AG10803 (cell line): ENCODE results near the gene YIF1A.

Source experiments
- DNase-seq: peaks from one replicate; pipeline ENCODE4 v3.0.0; 2010; ENCODE audit warnings: low read depth
- H3K4me3 ChIP-seq: 2 replicates; pipeline ENCODE4 v1.5.1; 2011; ENCODE audit warnings: mild to moderate bottlenecking, low read length, control low read depth
- TF ChIP-seq, protein P1 (sequence below): conservative IDR thresholded peaks from 2 replicates; pipeline ENCODE4 v1.5.1; 2011; ENCODE audit warnings: mild to moderate bottlenecking, low read length, control low read depth, inconsistent platforms

Gene YIF1A

DNA sequence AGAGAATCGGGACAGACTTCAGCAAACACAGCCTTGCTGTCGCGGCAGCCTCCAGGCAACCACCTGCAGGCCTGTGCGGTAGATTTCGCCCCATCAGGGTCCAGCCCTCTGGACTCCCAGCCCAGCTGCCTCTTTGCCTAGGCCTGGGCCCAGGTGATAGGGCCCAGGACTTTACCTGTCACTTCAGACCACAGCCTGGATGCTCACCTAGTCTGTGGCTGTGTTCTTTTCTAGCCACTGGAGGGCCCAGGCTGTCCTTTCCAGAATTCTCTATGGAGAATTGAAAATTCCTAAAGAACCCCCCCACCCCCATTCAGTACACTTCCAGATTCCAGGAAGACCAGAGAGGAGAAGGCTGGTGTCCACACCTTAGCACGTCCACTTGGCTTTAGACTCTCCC lies 51.1 kb downstream of the YIF1A start:
- no peak overlapping the region for H3K4me3 ChIP-seq
- no peak for DNase-seq
- TF ChIP-seq, protein P1, sequence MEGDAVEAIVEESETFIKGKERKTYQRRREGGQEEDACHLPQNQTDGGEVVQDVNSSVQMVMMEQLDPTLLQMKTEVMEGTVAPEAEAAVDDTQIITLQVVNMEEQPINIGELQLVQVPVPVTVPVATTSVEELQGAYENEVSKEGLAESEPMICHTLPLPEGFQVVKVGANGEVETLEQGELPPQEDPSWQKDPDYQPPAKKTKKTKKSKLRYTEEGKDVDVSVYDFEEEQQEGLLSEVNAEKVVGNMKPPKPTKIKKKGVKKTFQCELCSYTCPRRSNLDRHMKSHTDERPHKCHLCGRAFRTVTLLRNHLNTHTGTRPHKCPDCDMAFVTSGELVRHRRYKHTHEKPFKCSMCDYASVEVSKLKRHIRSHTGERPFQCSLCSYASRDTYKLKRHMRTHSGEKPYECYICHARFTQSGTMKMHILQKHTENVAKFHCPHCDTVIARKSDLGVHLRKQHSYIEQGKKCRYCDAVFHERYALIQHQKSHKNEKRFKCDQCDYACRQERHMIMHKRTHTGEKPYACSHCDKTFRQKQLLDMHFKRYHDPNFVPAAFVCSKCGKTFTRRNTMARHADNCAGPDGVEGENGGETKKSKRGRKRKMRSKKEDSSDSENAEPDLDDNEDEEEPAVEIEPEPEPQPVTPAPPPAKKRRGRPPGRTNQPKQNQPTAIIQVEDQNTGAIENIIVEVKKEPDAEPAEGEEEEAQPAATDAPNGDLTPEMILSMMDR: no peak

DNA sequence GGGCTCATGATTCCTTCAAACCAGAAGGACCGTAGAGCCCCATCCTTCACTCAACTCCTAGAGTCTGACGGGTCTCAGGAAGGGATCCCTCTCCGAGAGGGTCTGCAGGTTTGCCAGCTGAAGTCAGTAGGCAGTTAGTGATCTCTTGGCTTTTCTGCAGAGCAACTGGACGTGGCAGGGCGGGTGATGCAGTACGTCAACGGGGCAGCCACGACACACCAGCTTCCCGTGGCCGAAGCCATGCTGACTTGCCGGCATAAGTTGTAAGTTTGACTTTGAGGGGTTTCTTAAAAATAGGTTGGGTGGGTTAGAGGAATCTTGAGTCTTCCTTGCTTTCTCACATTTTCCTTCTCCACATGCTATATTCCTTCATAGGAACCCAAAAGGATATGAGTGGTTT lies 53.8 kb downstream of the YIF1A start:
- TF ChIP-seq, protein P1: no peak
- DNase-seq: no peak
- H3K4me3 ChIP-seq: no peak overlapping the region
